GM19023 (cell line): ENCODE measurements around the gene MTMR3.

Experiments used
- ATAC-seq: cut with Tn5 transposase; IDR thresholded peaks from one replicate; pipeline ENCODE4 v1.9.1; 2021; ENCODE audit warnings: mild to moderate bottlenecking, moderate library complexity; ENCODE audit not compliant: unreplicated experiment

The MTMR3 gene

DNA sequence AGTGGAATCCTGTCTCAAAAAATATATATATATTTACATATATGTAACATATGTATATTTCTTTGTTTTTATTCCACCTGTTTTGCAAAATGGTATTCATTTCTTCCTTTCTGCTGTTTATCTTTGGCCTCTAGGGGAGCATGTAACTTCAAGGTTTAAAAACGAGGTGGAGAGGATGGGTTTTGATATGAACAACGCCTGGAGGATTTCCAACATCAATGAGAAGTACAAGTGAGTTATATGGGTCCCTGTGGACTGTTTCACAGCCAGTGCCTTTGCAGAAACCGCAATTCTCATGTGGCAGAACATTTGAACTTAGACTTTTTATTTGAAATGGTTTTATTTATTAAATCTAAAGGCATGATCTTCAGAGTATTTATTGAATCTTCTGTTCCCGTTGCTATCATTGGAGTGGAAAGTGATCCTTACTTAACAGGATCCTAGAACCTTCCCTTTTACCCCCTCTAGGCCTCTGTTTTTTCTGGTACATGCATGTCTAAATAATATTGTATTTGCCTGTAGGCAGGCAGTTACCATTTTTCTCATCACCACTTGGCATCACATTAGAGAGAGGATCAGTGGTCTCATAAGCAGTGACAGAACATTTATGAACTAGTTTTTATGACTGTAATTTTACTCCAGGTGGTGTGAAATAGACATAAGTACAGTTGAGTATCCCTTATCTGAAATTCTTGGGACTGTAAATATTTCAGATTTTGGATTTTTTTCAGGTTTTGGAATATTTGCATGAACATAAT lies 115.8 kb downstream of the MTMR3 start:
- ATAC-seq = no peak

DNA sequence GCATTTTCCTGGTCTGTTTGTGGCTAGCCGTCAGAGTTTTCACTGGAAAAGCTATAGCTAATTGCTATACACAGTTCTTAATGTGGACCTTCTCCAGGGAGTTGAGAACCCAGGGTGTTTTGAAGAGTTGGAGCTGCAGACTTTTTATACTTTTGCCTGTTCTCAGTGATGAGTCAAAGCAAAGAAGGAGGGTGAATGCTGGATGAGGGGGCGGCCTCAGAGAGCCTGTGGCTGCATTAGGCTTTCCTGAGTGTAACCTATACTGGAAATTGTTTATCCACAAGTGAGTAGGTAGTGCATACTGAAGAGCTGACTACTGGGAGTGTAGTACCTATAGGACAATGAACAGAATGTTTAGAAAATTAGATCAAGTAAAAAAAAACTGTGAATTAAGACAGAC lies 117.6 kb downstream of the MTMR3 start:
- ATAC-seq = no peak

DNA sequence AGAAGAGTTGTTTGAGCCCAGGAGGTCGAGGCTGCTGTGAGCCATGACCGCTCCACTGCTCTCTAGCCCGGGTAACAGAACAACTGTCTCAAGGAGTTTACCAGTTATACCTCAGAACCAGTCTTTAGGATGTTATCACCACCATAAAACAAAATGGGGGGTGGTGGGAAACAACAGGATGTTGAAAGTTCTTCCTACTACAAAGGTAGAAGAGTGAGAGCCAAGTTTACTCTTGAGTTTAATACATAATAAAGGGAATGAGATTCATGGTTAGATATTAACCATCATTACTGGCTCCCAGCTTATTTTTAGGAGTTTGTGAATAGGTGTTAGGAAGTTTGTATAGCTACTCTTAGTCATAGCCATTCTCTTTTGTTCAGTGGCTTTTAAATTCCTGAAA lies 118.5 kb downstream of the MTMR3 start:
- no peak for ATAC-seq

DNA sequence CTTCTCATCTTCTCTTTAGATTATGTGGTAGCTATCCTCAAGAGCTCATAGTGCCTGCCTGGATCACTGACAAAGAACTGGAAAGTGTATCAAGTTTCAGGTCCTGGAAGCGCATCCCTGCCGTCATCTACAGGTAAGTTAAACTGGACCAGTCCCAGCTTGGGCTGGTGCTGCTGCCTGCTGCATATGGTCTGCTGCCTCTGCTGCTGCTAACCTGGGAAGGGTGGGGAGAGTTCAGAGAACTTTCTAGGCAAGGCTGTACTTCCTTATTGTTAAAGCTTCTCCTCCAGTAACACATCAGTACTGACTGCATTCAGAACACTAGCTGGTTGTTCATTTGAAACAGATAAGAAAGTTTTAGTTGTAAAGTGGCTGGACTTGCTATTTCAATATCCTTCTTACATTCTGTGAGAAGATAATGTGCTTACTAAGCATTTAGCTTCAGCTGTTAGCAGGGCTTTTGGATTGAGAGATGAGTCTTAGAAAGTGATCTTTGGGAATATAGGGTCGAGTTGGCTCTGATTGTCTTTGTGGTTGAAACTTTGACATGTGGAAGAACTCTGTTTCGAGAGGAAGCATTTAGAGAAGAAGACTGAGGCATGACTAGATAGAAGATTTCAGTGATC lies 120.0 kb downstream of the MTMR3 start:
- ATAC-seq = no peak

DNA sequence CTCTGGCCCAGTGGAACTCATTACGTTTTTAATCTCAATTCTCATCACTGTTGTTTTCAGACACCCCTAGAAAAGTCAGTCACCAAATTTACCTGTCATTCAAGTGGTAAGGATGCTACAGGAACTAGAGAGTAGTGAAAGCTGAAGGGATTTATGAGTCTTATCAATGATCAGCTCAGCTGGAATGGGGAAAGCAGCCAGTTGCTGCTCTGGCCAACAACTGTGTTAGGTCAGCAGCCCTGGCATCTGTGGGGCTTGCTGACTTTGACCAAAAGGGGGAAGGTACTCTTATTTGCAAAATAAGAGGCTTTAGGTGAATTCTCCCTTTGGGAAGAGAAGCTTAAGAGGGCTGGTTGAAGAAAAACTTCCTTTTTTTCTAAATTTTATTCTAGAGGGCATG lies 121.1 kb downstream of the MTMR3 start:
- ATAC-seq = no peak

DNA sequence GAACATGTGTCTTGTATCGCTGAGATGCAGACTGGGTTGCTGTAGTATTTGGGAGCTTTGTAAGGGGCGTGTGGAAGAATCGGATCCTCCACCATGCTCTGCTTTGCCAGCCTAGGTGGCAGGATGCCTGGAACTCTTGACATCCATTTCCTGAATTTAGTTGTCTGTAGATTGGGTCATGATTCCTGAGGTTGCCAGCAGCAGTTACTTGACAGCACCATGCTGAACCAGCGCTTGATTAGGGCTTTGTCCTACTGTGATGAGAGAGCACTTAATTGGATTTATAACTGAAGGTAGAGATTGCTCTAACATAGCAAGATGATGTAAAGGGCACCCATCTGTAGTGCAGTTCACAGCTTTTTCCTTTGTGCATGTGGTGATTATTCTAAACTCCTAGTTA lies 121.7 kb downstream of the MTMR3 start:
- no peak for ATAC-seq

DNA sequence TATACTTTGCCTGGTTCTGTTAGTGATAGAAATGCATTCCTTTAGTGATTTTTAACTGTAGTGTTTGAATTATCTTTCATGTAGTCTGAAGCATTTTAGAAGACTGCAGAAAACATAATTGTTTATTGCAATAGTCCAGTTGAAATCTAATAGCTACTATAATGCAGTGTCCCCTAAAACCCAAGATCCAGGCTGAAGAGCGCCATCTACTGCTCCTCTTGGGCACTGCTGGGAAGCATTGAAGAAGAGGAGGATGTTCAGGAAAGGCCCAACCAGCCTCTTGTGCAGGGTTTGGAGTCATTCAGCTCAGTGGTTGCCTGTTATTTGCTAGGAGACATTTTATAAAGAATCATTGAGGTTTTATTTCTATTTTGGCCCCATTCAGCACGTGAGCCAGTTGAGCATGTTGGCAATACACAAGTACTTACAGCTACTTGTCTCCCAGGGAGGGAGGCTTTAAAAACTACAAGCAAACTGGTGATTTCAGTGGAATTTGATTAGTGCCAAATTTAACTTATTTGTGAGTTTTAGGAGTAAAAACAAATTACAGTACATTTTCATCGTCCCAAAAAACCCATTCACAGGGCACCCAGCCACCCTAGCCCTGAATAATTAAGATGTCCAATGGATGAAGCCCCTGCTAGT lies 122.4 kb downstream of the MTMR3 start:
- ATAC-seq = no peak

DNA sequence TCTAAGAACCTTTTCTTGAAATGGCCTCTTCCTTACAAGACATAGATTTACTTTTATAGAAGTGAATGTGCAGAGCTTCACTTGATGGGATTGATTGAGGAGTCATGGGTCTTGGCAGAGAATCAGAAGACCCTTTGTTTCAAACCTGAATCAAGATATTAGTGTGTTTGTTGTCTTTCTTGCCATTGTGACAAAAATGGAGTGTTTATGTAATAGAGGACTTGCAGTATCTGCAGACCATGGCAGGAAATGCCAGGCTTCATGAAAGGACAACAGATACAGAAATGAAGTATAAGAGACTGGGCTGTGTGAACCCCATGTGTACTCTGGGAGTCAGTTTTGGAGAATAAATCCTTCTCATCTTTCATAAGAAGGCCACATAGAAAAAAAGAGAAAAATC lies 124.4 kb downstream of the MTMR3 start:
- no peak for ATAC-seq

DNA sequence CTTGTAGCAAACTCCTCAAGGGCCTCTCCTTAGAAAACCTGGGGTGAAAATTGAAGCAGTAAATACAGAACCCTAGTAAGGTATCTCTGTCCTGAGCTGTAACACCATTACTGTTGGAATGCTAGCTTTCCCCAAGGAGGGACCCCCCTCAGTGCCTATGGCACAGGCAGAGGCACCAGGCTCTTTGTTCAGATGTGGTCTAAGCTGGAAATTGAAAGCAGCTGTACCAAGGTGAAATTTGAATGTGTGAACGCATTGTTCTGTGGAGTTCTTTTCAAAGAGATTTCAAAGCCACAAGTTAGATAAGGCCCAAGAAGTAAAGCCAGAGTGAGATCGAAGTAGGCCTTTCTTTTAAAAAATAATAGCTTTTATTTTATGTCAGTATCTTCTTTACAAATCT lies 125.4 kb downstream of the MTMR3 start:
- no peak for ATAC-seq

DNA sequence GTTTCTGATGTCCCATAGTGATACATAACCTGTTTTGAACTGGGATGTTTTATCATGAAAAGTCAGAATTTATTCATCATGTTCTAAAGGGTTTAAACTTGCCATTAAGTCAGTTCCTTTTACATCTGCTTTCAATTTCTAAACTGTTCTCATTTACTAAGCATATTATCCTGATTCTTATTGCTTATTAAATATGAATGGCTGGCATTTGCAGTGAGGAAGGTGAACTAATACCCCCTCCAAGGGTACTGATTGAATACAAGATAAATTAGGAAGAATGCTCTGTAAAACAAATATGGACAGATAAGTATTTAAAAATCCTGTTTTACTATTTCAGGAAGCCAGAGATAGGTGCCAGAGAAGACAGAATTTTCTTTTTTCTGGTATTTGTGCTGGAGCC lies 126.5 kb downstream of the MTMR3 start:
- ATAC-seq = no peak

DNA sequence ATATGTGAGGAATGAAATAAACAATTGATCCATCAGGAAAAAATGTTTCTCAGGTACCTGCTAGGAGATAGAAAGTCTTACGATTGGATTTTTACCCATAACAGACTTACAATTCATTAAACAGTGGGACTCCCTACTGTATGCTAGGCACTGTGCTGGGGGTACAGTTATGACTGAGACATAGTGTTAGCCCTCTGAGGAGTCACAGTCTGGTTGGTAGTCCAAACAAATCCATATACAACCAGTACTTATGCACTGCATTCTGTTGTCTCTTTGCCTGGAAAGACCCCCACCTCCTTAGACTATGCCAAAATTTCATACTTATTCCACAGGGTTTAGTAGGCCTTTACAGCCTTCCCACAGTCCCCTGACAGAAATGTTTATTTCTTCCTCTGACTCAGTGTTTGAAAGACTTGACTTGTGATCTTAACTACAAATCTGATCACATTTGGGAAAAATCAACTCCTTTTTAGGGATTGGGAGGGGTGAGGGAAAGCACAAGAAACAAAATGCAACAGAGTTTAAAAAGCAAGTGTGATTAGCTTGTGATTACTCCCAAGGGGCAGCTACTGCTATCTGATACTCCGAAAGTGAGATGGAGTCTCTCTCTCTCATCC lies 127.9 kb downstream of the MTMR3 start:
- ATAC-seq = no peak

DNA sequence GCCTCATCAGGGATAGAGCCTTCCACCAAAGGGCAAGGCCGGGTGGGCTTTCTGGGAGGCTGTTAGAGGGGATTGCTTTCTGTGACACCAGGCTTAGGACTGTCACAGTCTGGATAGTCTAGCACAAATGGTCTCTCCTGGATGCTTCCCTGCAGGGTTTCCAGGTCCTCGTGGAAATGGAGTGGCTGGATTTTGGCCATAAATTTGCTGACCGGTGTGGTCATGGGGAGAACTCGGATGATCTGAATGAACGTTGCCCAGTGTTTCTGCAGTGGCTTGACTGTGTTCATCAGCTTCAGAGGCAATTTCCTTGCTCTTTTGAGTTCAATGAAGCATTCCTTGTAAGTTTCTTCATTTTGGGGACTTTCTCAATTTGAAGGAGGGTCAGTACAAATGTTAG lies 130.2 kb downstream of the MTMR3 start:
- ATAC-seq = no peak

DNA sequence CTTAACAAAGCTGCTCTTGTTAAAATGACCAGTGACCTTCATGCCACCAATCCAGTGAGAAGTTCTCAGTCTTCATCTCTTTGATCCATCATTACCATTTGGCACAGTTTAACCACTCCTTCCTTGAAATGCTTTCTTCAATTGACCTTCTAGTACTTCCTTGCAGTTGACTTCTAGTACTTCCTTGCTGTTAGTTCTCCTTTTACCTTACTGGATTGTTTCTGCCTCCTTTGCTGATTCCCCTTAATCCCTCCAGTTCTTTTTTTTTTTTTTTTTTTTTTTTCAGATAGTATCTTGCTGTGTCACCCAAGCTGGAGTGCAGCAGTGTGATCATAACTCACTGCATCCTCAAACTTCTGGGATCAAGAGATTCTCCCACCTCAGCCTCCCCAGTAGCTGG lies 131.3 kb downstream of the MTMR3 start:
- ATAC-seq = no peak

DNA sequence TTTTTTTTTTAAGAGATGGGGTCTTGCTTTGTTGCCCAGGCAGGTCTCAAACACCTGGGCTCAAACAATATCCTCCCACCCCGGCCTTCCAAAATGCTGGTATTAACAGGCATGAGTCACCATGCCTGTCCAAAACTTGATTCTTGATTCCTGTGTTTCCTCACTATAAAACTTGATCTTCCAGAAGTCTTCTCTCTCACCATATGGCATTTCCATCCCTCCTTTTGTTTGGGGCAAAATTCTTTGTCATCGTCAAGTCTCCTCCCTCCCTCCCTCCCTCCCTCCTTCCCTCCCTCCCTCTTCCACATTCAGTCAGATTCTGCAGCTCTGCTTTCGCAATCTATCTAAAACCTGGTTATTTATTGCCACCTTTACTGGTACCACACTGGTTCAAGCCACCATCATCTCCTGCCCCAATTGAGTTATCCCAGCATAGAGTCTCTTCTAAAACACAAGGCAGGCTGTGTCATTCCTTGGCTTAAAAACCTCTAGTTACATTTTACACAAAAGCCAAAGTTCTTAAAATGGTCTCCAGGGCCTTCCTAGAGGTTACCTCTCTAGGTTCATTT lies 132.3 kb downstream of the MTMR3 start:
- ATAC-seq = no peak

DNA sequence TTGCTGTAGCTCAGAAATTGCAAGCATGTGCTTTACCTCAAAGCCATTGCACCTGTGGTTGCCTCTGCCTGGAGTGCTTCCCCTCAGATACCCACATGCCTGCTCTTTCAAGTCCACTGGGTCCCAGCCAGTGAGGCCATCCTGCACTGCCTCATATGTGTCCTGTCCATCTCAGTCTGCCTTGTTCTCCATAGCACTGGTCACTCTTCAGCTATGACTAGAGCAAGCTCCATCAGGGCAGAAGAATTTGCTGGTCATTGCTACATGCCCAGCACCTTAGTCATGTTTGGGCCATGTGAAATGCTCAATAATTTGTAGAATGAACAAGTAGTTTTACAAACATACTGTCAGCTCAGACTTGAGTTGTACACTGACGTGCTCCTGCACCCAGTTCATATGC lies 132.9 kb downstream of the MTMR3 start:
- no peak for ATAC-seq

DNA sequence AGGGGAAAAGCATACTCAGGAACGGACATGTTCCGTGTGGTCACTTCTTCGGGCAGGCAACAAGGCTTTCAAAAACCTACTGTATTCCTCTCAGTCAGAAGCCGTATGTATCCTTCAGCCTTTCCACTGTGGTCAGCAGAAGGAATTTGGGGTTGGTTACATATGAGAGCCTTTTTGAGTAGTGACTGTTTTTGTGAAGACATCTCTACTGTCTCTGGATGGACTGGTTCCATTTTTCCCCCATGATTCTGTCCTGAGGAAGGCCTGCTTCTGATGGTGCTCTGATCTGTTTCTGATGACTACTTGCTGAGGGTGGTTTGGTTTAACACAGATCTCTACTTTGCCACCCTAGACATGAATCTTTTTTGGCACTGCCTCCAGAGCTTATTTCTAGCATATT lies 133.6 kb downstream of the MTMR3 start:
- ATAC-seq = no peak

DNA sequence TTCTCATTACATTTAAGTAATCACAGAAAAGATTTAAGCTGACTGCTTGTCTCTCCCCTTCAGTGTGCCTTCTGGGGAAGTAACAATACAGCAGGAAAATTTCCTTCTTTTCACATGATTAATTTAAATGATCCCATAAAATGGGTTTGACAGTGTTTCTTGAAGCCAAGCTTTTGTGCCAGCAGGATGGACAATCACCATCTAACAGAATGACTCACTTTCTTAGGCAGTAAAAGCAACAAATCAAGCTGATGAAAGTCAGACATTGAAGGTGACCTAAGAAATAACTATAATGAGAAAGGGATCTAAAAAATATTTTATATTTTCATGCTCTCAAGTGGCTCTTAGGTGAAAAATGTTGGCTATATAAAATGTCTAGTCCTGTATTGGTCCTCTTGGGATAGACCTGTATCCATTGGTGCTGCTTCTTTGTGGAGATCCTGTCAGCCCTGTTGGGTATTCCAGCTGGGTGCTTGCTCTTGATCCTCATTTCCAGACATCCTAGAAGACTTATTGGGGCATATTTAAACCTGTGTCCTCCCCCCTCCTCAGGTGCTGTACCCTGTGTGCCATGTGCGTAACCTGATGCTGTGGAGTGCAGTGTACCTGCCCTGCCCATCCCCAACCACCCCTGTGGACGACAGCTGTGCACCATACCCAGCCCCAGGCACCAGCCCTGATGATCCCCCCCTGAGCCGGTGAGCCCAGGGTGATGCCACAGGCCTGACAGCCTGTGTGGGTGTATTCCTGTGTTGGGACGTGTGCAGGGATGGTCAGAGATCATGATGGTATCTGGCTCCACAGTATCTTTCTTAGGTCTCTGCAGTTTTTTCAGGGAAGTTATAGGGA lies 134.6 kb downstream of the MTMR3 start:
- no peak for ATAC-seq

DNA sequence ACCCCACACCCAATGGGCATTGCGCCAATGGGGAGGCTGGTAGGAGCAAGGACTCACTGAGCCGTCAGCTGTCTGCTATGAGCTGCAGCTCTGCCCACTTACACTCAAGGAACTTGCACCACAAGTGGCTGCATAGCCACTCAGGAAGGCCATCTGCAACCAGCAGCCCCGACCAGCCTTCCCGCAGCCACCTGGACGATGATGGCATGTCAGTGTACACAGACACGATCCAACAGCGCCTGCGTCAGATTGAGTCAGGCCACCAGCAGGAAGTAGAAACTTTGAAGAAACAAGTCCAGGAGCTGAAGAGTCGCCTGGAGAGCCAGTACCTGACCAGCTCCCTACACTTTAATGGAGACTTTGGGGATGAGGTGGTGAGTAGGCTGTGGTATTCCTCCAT lies 137.5 kb downstream of the MTMR3 start:
- no peak for ATAC-seq

DNA sequence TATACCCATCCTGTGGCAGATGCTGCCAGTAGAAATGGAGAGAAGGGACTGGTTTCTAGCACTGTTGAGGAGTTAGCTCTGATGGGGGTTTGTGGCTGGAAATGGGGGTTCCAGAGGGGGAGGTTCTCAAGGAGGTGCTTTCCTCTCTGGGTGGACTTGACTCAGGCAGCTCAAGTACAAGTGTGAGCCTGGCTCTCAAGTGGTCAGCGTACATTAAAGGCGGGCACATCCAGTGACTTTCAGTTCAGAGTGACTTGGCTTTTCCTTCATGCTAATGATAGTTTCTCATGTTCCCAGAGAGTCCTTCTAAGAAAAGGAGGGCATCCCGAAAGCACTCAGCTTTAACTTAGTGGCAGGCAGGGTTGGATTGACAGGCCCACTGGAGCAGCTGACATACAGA lies 138.4 kb downstream of the MTMR3 start:
- ATAC-seq = no peak

DNA sequence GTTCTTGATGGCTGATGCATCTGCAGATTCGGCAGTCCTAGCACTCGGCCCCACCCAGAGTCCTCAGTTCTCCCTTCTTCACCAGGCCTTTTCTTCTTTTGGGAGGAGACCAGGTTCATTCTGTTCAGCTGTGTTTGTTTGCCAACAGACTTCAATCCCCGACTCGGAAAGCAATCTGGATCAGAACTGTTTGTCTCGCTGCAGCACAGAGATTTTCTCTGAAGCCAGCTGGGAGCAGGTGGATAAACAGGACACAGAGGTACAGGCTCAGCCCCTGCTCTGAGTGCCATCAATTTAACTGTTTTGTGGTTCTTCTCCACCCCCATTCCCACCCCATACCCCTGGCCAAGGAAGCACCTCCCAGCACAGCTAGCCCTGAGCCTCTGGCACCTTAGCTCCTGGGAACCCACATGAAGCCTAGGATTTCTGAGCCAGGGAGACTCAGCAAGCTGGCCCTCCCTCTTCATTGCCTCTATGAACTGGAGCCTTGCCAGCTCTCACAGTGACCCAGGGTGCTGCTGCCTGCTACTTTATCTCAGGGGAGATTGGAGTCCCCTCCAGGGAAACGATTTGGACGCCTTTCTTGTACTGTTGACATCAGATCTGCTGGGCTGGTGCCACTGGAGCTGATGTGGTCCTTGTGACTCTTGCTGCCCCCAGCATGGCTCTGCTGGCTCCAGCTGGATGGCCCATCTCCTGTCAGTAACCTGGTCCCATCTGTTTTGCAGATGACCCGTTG lies 139.1 kb downstream of the MTMR3 start:
- no peak for ATAC-seq
